A549 (cell line): ENCODE measurements around the gene UMODL1. TPM values are rescaled to one million over a fixed set of nuclear protein-coding genes. Genes with fewer than 3 reads are reported as not detected.

Source experiments
- ATAC-seq, 2 experiments: fragments of 200-7000 bp in 1 of 2; fragments of >200 bp in 1 of 2; cut with Nextera tagmentation in 1 of 2; cut with Tn5 transposase in 1 of 2; 3 replicates each; pipeline versions ENCODE4 v1.8.0 to v1.9.1; 2018 to 2020; ENCODE audit warnings: mild to moderate bottlenecking in 1 of 2, moderate library complexity in 1 of 2
- CTCF ChIA-PET: fragments of 300-600 bp; sonication (Branson Sonifier 250); formaldehyde crosslinking; extraction: SDS; loops from one replicate; lab custom pipeline; 2021; ENCODE audit warnings: antibody characterized with exemption, inconsistent platforms; lab: Yijun Ruan, JAX
- POLR2A ChIA-PET: fragments of 350-600 bp; formaldehyde crosslinking; extraction: SDS; loops from one replicate; lab custom pipeline; 2021; ENCODE audit warnings: antibody characterized with exemption, inconsistent platforms; lab: Yijun Ruan, JAX
- DNase-seq, 2 experiments: peaks; one replicate each; pipeline versions ENCODE4 v3.0.0 to v3.0.0-alpha.2; 2011 to 2016; ENCODE audit warnings: low read depth in 1 of 2, low spot score in 1 of 2
- FAIRE-seq: peaks from 2 replicates; lab custom pipeline; 2011; peaks lifted over from hg19 to GRCh38; lab: Jason Lieb, UNC
- H3K27ac ChIP-seq, 2 experiments: fragments of >200 bp; sonication (Bioruptor Twin); formaldehyde crosslinking; 3 replicates each; pipeline ENCODE4 v1.5.1; 2016 to 2017
- H3K4me1 ChIP-seq: fragments of >200 bp; sonication (Bioruptor Twin); formaldehyde crosslinking; 3 replicates; pipeline ENCODE4 v1.6.1; 2016
- H3K4me2 ChIP-seq: fragments of >200 bp; sonication (Bioruptor Twin); formaldehyde crosslinking; 3 replicates; pipeline ENCODE4 v1.6.1; 2016
- H3K4me3 ChIP-seq: fragments of >200 bp; sonication (Bioruptor Twin); formaldehyde crosslinking; 3 replicates; pipeline ENCODE4 v1.5.1; 2016
- H3K9me3 ChIP-seq: fragments of >200 bp; sonication (Bioruptor Twin); formaldehyde crosslinking; 3 replicates; pipeline ENCODE4 v1.6.1; 2016
- ATOH8 ChIP-seq: fragments of 250-450 bp; sonication (Bioruptor Pico); IDR thresholded peaks from 2 replicates; pipeline ENCODE4 v1.5.0; 2020; ENCODE audit warnings: low read depth, mild to moderate bottlenecking, moderate library complexity
- BCL3 ChIP-seq: fragments of >200 bp; sonication (Bioruptor Twin); formaldehyde crosslinking; IDR thresholded peaks from 3 replicates; pipeline ENCODE4 v1.6.1; 2016
- CBX2 ChIP-seq: fragments of 200-600 bp; sonication (generic); IDR thresholded peaks from 2 replicates; pipeline ENCODE4 v1.6.1; 2016; ENCODE audit warnings: low read depth, mild to moderate bottlenecking, borderline replicate concordance
- CBX8 ChIP-seq: fragments of 200-600 bp; sonication (generic); IDR thresholded peaks from 2 replicates; pipeline ENCODE4 v1.6.1; 2016
- EP300 ChIP-seq, 2 experiments: fragments of >200 bp; sonication (Bioruptor Twin); formaldehyde crosslinking; IDR thresholded peaks; 2 replicates in 1 of 2; 3 replicates in 1 of 2; pipeline ENCODE4 v1.6.1; 2016 to 2017
- ESRRA ChIP-seq: fragments of 150-350 bp; IDR thresholded peaks from 2 replicates; pipeline ENCODE4 v1.6.1; 2014; ENCODE audit warnings: mild to moderate bottlenecking, low read length, borderline replicate concordance
- FOSB ChIP-seq: fragments of 250-450 bp; sonication (Bioruptor Pico); IDR thresholded peaks from 2 replicates; pipeline ENCODE4 v1.5.0; 2020; ENCODE audit warnings: mild to moderate bottlenecking, moderate library complexity
- FOSL2 ChIP-seq, 2 experiments: fragments of 450-650 bp in 1 of 2; fragments of >200 bp in 1 of 2; sonication (Bioruptor Twin) in 1 of 2; formaldehyde crosslinking; IDR thresholded peaks; 2 replicates each; pipeline versions ENCODE4 v1.5.0 to v1.6.1; 2016 to 2020; ENCODE audit warnings: mild to moderate bottlenecking in 1 of 2, moderate library complexity in 1 of 2
- FOXS1 ChIP-seq: fragments of 250-450 bp; sonication (Bioruptor Pico); IDR thresholded peaks from 2 replicates; pipeline ENCODE4 v1.5.0; 2020; ENCODE audit warnings: mild to moderate bottlenecking, moderate library complexity
- HDAC2 ChIP-seq: fragments of 200-600 bp; sonication (generic); IDR thresholded peaks from 2 replicates; pipeline ENCODE4 v1.6.1; 2016
- HES2 ChIP-seq: fragments of >200 bp; sonication (Bioruptor Twin); formaldehyde crosslinking; IDR thresholded peaks from 2 replicates; pipeline ENCODE4 v1.6.1; 2016
- HMGXB4 ChIP-seq: fragments of 250-450 bp; sonication (Bioruptor Pico); IDR thresholded peaks from 2 replicates; pipeline ENCODE4 v1.5.0; 2021; ENCODE audit warnings: mild to moderate bottlenecking, moderate library complexity, borderline replicate concordance
- HOXA7 ChIP-seq: fragments of 250-450 bp; sonication (Bioruptor Pico); IDR thresholded peaks from 2 replicates; pipeline ENCODE4 v1.5.0; 2020; ENCODE audit warnings: mild to moderate bottlenecking, moderate library complexity
- JUN ChIP-seq, 2 experiments: fragments of >200 bp; sonication (Bioruptor Twin); formaldehyde crosslinking; IDR thresholded peaks; 2 replicates in 1 of 2; 3 replicates in 1 of 2; pipeline ENCODE4 v1.6.1; 2016 to 2017
- MAFK ChIP-seq: fragments of 450-650 bp; IDR thresholded peaks from 2 replicates; pipeline ENCODE4 v1.6.1; 2014; ENCODE audit not compliant: partially characterized antibody
- NFE2L2 ChIP-seq: fragments of 150-350 bp; conservative IDR thresholded peaks from 2 replicates; pipeline ENCODE4 v1.6.1; 2014; ENCODE audit warnings: low read length
- NPAS2 ChIP-seq: fragments of 250-450 bp; sonication (Bioruptor Pico); IDR thresholded peaks from 2 replicates; pipeline ENCODE4 v1.8.0; 2022; ENCODE audit warnings: mild to moderate bottlenecking, moderate library complexity, borderline replicate concordance
- NR3C1 ChIP-seq: fragments of >200 bp; sonication (Bioruptor Twin); formaldehyde crosslinking; IDR thresholded peaks from 3 replicates; pipeline ENCODE4 v1.6.1; 2017
- POLR2A ChIP-seq: IDR thresholded peaks from 2 replicates; pipeline ENCODE4 v1.6.1; 2012; ENCODE audit warnings: mild to moderate bottlenecking, low read length
- POLR2AphosphoS2 ChIP-seq: conservative IDR thresholded peaks from 2 replicates; pipeline ENCODE4 v1.6.1; 2012; ENCODE audit warnings: low read length, improper control_type of control experiment, inconsistent platforms
- RAD21 ChIP-seq, 2 experiments: fragments of >200 bp in 1 of 2; sonication (Bioruptor Twin) in 1 of 2; formaldehyde crosslinking in 1 of 2; IDR thresholded peaks in 1 of 2; conservative IDR thresholded peaks in 1 of 2; 2 replicates in 1 of 2; 3 replicates in 1 of 2; pipeline ENCODE4 v1.6.1; 2012 to 2018; ENCODE audit warnings: inconsistent platforms in 1 of 2
- RFX5 ChIP-seq: fragments of 450-650 bp; IDR thresholded peaks from 2 replicates; pipeline ENCODE4 v1.7.1; 2014; ENCODE audit warnings: antibody characterized with exemption, mild to moderate bottlenecking, moderate library complexity
- TP53 ChIP-seq: fragments of 250-450 bp; sonication (Bioruptor Pico); IDR thresholded peaks from 2 replicates; pipeline ENCODE4 v1.5.0; 2021; ENCODE audit warnings: mild to moderate bottlenecking, moderate library complexity
- USF2 ChIP-seq: fragments of 450-650 bp; IDR thresholded peaks from 2 replicates; pipeline ENCODE4 v1.6.1; 2014; ENCODE audit warnings: antibody characterized with exemption
- ZFP36 ChIP-seq: fragments of 450-650 bp; IDR thresholded peaks from 2 replicates; pipeline ENCODE4 v1.6.1; 2014; ENCODE audit warnings: borderline replicate concordance; ENCODE audit not compliant: partially characterized antibody
- WGBS: methylation state at CpG from one replicate; pipeline ENCODE4 v1.1.6; 2017; ENCODE audit errors: missing lambda C conversion rate; 5-methylcytosine and 5-hydroxymethylcytosine counted together
- polyA plus RNA-seq, 4 experiments: library from polyadenylated mRNA; depleted of rRNA in 3 of 4; stranded (reverse); fragments of >200 nt; fragmentation: RNase III in 1 of 4; extraction: RNeasy Plus Mini Kit Qiagen cat#74134 plus additional on column Dnase treatment in 1 of 4; gene quantifications; 2 replicates in 3 of 4; 3 replicates in 1 of 4; pipeline ENCODE4 v1.2.3, GENCODE V29; 2011 to 2017

The UMODL1 gene
- polyA plus RNA-seq, 2 of the 4 experiments (the other 2 are of a cell fraction), result not detected

- no peak for FAIRE-seq
- Histone ChIP-seq H3K9me3 (no peaks in the 10 kb centered on the region), H3K4me1 (peaks cover 5% of the 10 kb centered on the region; the same call in 1 of the 3 replicates), H3K4me2 (no peak overlapping the region), H3K27ac (no peak overlapping the region), H3K4me3 (no peak overlapping the region)
- no peak for TF ChIP-seq CBX8
- TF ChIP-seq TP53, result no peak
- TF ChIP-seq CBX2, result no peak
- no peak for TF ChIP-seq FOXS1 (CRISPR knock-in tag)
- TF ChIP-seq FOSB (CRISPR knock-in tag), result no peak
- no peak for TF ChIP-seq HMGXB4 (CRISPR knock-in tag)
- TF ChIP-seq HES2, result no peak
- no peak for TF ChIP-seq POLR2A
- no peak for TF ChIP-seq HDAC2
- no peak for TF ChIP-seq ZFP36
- no peak for TF ChIP-seq ESRRA
- TF ChIP-seq FOSL2 (IDR thresholded peaks at IDR 0.05), result no peak
- no peak for TF ChIP-seq FOSL2 (CRISPR knock-in tag; IDR thresholded peaks at IDR 0.05)
- TF ChIP-seq NPAS2 (CRISPR knock-in tag), result no peak
- no peak for TF ChIP-seq USF2
- TF ChIP-seq RAD21 (conservative IDR thresholded peaks at IDR 0.05 in 1 of 2, IDR thresholded peaks at IDR 0.05 in 1 of 2), result no peak
- no peak for DNase-seq
- ChIA-PET CTCF (interaction anchor here (1.1 kb wide), 1 partner anchor 30 kb away, joined by 3 read pairs; no protein-coding TSS in a partner anchor), POLR2A (no interaction called here)
- 59% methylated on average over 10 of the region's 11 CpGs for WGBS
- no peak for ATAC-seq
Observed at GRCh38 chr21:42189860-42190485, 118.9 kb downstream of the UMODL1 start.

- ChIA-PET POLR2A (interaction anchor here (1.1 kb wide), 1 partner anchor 48 kb away, joined by 3 read pairs; no protein-coding TSS in a partner anchor), CTCF (no interaction called here)
- no peak for ATAC-seq
- TF ChIP-seq FOSL2 (IDR thresholded peaks at IDR 0.05) (no peak), FOSL2 (CRISPR knock-in tag; IDR thresholded peaks at IDR 0.05) (no peak), MAFK (no peak), BCL3 (no peak), POLR2A (no peak), NR3C1 (no peak), TP53 (no peak), POLR2AphosphoS2 (no peak), RFX5 (no peak), JUN (IDR thresholded peaks at IDR 0.05) (no peak), HDAC2 (no peak), HMGXB4 (CRISPR knock-in tag) (no peak), ATOH8 (CRISPR knock-in tag) (no peak), EP300 (IDR thresholded peaks at IDR 0.05) (no peak), HOXA7 (CRISPR knock-in tag) (no peak), CBX8 (no peak), NFE2L2 (no peak)
- DNase-seq, result no peak
- Histone ChIP-seq H3K4me2 (no peak overlapping the region), H3K4me3 (no peak overlapping the region), H3K4me1 (peaks cover 7% of the 10 kb centered on the region; the same call in 1 of the 3 replicates), H3K27ac (no peak overlapping the region), H3K9me3 (no peaks in the 10 kb centered on the region)
- no peak for FAIRE-seq
- 91% methylated on average over 8 of the region's 8 CpGs for WGBS
Observed at GRCh38 chr21:42190486-42190863, 119.4 kb downstream of the UMODL1 start.
